HG03103 (cell line): ENCODE results near the gene FUT4.
"Not testable (repeated sequence)": the region's sequence is repeated elsewhere in the genome, so short reads cannot be mapped to it uniquely, and the experiment has no call there.

Experiments
- ATAC-seq: cut with Tn5 transposase; IDR thresholded peaks from one replicate; pipeline ENCODE4 v1.9.1; 2021; ENCODE audit warnings: low read depth; ENCODE audit not compliant: unreplicated experiment

The FUT4 gene

GRCh38 chr11:94563848-94564467, 20.2 kb downstream of the FUT4 start:
- no peak for ATAC-seq

DNA sequence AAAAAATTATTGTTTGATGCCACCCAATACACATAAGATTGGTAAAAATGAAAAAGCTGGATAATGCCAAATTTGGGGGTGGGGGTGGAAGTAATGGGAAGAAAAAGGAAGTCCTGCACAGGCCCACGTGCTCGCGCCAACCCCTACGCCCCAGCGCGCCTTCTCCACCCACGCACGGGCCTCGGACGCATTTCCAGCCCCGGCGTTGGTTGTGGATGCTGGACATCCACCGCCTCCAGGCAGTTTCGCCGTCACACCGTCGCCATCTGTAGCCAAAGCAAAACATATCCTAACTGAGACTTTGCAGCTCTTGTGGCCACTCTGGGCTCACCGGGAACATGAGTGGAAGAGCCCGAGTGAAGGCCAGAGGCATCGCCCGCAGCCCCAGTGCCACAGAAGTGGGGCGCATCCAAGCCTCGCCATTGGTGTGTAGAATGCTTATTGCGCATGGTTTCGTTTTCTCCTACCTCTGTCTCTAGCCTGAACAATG, 23.5 kb downstream of the FUT4 start, which contains the start of gene PIWIL4:
PIWIL4 (plus strand) TSS at position 188 of the 490 bp plus-strand sequence; CDS start at position 339, 151 bp downstream.
- no peak for ATAC-seq

DNA sequence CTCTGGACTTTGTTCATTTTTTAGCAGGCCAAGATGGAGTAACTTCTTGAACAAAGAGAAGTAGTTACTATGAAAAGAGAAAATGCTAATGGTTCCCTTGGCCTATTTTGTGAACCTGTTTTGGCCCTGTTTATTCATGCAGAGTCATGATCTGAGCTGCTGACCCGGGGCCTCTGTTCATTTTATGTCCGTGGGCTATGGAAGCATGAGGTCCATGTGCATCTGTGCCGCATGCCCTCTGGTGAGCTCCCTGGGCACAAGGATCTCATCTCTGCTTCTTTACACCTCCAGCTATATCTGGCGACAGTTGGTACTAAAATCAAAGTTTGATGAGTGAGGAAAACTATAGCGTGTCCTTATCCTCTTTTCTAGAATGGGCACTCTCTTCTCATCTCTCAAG, 24.5 kb downstream of the FUT4 start:
- ATAC-seq = no peak

DNA sequence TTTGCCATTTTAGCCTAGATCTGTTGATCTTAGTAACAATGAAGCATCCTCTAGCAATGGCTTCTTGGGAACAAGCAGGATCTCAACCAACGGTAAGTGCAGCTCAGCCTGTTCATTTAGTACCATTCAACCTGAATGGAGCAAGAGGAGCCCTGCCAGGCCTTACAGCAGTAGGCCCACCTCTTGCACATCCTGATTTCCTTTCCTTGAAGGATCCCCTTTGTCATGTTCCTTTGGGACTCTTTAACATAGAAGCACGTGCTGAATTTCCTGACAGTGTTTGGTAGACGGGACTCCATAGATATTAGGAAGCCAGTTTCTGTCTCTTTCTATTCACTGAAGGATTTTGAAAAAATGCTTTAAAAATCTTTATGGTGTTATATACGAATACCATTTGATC, 25.0 kb downstream of the FUT4 start:
- no peak for ATAC-seq

- ATAC-seq = not testable (repeated sequence)
These were observed 29.3 kb downstream of the FUT4 start for GRCh38 chr11:94572975-94573374.

- ATAC-seq = no peak
These were observed 30.7 kb downstream of the FUT4 start for GRCh38 chr11:94574193-94574961.

DNA sequence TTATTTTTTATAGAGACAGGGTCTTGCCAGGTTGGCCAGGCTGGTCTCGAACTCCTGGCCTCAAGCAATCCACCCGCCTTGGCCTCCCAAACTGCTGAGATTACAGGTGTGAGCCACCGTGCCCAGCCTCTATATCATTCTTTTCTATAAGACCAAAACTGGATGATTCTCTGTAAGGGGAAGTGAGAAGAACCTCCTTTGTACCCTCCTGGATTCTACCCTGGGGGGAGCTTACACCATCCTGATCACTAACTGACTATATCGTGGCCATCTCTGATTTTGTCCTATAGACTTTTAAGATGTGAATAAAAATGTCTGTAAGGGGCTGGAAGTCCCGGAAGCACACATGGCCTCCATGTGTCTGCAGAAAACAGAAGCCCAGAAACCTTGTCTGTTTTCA, 32.6 kb downstream of the FUT4 start:
- ATAC-seq = no peak

DNA sequence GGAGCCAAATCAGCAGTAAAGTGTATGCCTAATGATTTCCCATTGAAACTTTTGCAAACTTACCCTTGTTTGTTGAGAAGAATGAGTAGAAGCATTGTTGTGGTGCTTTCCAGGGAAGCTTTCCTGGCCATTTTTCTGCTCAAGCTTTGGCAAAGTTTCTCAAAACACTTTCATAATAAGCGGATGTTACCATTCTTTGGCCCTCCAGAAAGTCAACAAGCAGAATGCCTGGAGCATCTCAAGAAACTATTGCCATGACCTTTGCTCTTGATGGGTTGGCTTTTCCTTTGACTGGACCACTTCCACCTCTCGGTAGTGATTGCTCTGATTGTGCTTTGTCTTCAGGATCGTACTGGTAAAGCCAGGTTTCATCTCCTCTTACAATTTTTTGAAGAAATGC, 34.1 kb downstream of the FUT4 start:
- ATAC-seq = no peak

- no peak for ATAC-seq
These were observed 38.2 kb downstream of the FUT4 start for GRCh38 chr11:94581926-94582325.

GRCh38 chr11:94583213-94583865, 39.6 kb downstream of the FUT4 start:
- no peak for ATAC-seq

- peak; percentile 36 for ATAC-seq
These were observed 40.3 kb downstream of the FUT4 start for GRCh38 chr11:94583866-94584500.

- no peak for ATAC-seq
These were observed 41.3 kb downstream of the FUT4 start for GRCh38 chr11:94584978-94585377.

- no peak for ATAC-seq
These were observed 41.7 kb downstream of the FUT4 start for GRCh38 chr11:94585399-94585798.

- no peak for ATAC-seq
These were observed 42.8 kb downstream of the FUT4 start for GRCh38 chr11:94586546-94586945.

- ATAC-seq = no peak
These were observed 43.3 kb downstream of the FUT4 start for GRCh38 chr11:94586978-94587377.

DNA sequence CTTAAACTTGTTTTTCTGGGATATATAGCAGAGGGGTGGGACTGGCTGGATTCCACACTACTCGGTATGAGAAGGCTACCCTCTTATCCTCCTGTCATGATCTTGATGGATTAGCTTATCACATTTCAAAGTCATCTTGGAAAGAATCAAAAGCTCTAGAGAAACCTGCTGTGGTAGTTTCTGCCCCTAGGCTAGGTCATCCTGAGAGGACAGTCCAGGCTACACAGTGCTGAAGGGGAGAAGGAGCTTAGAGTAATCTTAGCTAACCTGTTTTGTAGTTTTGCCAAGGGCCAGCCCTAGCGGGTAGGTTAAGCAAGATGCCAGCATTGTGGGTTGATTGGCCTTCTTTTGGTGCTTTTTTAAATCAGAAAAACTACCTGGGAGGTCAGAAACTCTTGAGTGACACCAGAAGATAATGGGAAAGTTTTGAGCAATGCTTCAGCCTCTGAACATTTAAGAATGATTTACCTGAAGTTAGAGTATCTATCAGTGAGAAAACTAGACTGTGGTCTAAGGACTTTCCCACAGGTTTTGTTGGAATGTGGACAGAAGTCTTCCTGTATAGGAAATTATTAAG, 44.7 kb downstream of the FUT4 start:
- ATAC-seq = no peak

DNA sequence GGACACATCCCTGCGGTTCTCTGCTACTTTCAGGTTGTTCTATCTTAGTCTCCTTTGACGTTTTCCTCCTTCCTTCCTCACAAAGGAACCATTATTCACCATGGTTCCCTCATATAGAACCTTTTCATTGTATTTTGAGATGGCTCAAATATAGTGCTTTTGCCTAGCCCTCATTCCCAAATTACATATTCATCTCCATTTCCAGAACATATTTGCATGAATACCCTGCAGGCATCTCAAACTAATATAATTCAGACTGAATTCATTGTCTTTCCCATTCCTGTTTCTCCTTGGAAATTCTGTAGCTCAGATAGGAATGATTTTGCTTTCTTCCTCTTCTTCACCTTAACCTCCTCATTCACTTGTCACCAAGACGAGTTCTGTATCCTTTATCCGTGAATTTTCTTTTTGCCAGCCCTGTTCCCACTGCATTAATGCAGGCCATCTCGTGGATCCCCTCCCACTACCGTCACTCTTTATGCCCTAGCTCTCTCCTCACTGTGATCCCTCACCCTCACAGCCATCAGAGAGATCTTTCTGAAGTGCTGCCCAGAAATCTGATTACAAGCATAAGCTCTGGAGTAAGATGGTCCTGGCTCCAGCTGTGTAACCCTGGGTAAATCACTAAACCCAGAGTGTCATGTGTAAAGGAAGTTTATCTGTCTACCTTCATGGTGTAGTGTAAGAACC, 46.8 kb downstream of the FUT4 start:
- no peak for ATAC-seq

DNA sequence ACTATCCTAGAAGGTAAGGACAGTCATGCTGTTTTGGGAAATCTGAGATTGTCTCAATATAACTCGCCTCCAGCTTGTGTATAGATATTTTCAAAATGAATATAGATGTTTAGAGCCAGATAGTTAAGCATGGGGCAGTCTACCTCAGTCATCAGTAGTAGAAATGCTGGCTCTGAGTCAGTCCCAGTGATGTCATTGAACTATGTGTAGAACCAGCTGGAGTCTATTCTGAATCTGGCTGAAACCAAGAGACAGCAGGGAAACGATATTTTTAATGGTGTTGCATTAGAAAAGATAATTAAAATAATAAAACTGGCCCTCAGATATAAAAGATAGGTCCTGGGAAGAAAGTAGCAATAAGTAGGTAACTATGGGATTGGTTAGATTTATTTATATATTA, 49.3 kb downstream of the FUT4 start:
- ATAC-seq = peak; percentile 83

- ATAC-seq = peak; percentile 57
These were observed 51.4 kb downstream of the FUT4 start for GRCh38 chr11:94595076-94595475.

DNA sequence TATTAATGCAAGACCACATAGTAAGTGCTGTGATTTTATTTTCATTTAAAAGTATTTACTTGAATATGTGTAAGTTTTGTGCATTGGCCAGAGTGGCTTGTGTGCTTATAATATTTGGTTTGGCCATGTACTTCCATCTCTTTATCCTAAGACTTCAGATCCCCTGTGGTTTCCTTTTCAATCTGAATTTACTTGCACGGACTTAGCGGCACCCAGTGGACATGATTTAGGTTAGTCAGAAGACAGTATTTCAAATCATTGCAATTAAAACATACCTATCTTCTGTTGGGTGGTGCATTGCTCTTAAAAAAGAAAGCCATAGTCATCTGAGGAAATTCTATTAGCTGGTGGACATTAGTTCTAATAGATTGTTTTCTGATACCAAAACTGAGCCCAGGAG, 54.2 kb downstream of the FUT4 start:
- ATAC-seq = no peak
